HCT116 (cell line): ENCODE measurements around the gene C2orf68.

Experiments
- EZH2 ChIP-seq: fragments of 200-600 bp; sonication (generic); IDR thresholded peaks from 2 replicates; pipeline ENCODE4 v1.6.1; 2017; ENCODE audit warnings: antibody characterized with exemption, mixed run types
- EZH2phosphoT487 ChIP-seq: fragments of 200-600 bp; IDR thresholded peaks from 2 replicates; pipeline ENCODE4 v1.6.1; 2018; ENCODE audit warnings: antibody characterized with exemption, borderline replicate concordance
- POLR2A ChIP-seq: IDR thresholded peaks from 2 replicates; pipeline ENCODE4 v1.7.0; 2011; ENCODE audit warnings: borderline replicate concordance; ENCODE audit not compliant: insufficient read depth, insufficient read length; ENCODE audit errors: extremely low read depth
- REST ChIP-seq: IDR thresholded peaks from 2 replicates; pipeline ENCODE4 v1.6.1; 2012; ENCODE audit warnings: low read depth
- SIN3A ChIP-seq: IDR thresholded peaks from 2 replicates; pipeline ENCODE4 v1.6.1; 2012; ENCODE audit warnings: low read depth
- TCF7L2 ChIP-seq: IDR thresholded peaks from 2 replicates; pipeline ENCODE4 v1.7.0; 2011; ENCODE audit warnings: borderline replicate concordance, inconsistent platforms; ENCODE audit not compliant: insufficient read depth, insufficient read length; ENCODE audit errors: extremely low read depth
- ZNF274 ChIP-seq: fragments of 200-500 bp; sonication (Bioruptor generic); IDR thresholded peaks from 2 replicates; pipeline ENCODE4 v1.6.1; 2014; ENCODE audit warnings: mild to moderate bottlenecking, low read depth, low read length, inconsistent platforms
- TF ChIP-seq, protein P1 (sequence below), 3 experiments: fragments of 200-600 bp in 1 of 3; sonication (generic) in 1 of 3; IDR thresholded peaks in 2 of 3; conservative IDR thresholded peaks in 1 of 3; 2 replicates each; pipeline ENCODE4 v1.5.1; 2012 to 2017; ENCODE audit warnings: low read depth in 2 of 3, low read length in 2 of 3, antibody characterized with exemption in 1 of 3, borderline replicate concordance in 1 of 3, control low read depth in 1 of 3, mild to moderate bottlenecking in 1 of 3, mixed read lengths in 1 of 3, mixed run types in 1 of 3, moderate library complexity in 1 of 3; ENCODE audit not compliant: insufficient read depth in 1 of 3
- TF ChIP-seq, protein P2 (sequence below): IDR thresholded peaks from 2 replicates; pipeline ENCODE4 v1.6.1; 2012

DNA sequence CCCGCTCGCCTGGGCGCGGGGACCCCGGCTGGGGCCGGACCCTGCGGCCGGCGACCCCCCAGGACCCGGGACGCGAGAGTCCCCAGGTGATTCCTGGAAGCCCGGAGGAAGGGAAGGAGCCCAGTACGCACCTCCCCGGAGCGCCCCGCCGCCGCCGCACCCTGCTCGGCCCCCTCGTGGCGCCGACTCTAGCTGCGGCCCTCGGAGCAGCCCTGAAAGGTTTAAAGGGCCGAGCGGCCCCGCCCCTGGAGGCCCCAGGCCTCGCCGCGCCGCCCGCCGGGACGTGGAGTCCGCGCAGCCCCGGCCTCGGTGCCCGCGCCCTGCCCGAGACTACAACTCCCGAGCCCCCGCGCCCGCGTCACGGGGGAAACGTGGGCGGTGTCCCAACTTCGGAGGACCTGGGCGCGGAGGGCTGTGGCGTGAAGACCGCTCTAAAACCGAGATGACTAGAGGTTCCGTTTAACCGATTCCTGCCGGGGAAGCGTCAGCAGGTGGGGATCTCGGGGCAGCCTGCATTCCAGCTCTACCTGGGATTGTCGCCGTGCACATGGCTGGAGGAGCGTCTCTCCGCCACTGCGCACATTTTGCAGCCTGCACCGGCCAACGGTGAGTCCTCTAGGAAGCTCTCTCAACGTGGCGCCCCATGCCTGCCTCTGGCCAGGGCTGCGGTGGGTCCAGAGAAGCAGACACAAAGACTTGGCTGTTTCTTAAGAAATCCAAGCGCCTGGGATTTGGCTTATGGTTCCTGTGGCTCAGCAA is 9.2 kb downstream of the C2orf68 start, which contains the start of gene TMEM150A:
- TF ChIP-seq ZNF274, result no peak
- peak; percentile 48 for TF ChIP-seq POLR2A
- no peak for TF ChIP-seq EZH2phosphoT487
- TF ChIP-seq EZH2, result no peak
- TF ChIP-seq, protein P1, sequence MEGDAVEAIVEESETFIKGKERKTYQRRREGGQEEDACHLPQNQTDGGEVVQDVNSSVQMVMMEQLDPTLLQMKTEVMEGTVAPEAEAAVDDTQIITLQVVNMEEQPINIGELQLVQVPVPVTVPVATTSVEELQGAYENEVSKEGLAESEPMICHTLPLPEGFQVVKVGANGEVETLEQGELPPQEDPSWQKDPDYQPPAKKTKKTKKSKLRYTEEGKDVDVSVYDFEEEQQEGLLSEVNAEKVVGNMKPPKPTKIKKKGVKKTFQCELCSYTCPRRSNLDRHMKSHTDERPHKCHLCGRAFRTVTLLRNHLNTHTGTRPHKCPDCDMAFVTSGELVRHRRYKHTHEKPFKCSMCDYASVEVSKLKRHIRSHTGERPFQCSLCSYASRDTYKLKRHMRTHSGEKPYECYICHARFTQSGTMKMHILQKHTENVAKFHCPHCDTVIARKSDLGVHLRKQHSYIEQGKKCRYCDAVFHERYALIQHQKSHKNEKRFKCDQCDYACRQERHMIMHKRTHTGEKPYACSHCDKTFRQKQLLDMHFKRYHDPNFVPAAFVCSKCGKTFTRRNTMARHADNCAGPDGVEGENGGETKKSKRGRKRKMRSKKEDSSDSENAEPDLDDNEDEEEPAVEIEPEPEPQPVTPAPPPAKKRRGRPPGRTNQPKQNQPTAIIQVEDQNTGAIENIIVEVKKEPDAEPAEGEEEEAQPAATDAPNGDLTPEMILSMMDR (IDR thresholded peaks at IDR 0.05 in 2 of 3, conservative IDR thresholded peaks at IDR 0.05 in 1 of 3; ENCODE audit: borderline replicate concordance in 1 of 3, insufficient read depth in 1 of 3, low read depth in 2 of 3, low read length in 2 of 3), result 0 out of 6 replicates have a peak, but pooled peaks of 1 of the 3 experiments have one; percentile 21
- TF ChIP-seq SIN3A, result no peak
- TF ChIP-seq, protein P2, sequence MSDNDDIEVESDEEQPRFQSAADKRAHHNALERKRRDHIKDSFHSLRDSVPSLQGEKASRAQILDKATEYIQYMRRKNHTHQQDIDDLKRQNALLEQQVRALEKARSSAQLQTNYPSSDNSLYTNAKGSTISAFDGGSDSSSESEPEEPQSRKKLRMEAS, result no peak
- TF ChIP-seq REST, result no peak
- peak; percentile 21 for TF ChIP-seq TCF7L2
